NCI-H1694 treated with DMSO at 0.1 percent for 48 hours (cell line): ENCODE data around the gene SEC11C.
"Not testable (repeated sequence)": the region's sequence is repeated elsewhere in the genome, so short reads cannot be mapped to it uniquely, and the experiment has no call there.

ENCODE experiments used
- DNase-seq: peaks from one replicate; lab custom pipeline; 2025; lab: John Stamatoyannopoulos, UW

The SEC11C gene

GRCh38 chr18:59139615-59140301, at the start of gene SEC11C:
Gene SEC11C, plus strand, starts transcription at chr18:59139884. Its CDS starts 65 bp downstream, at chr18:59139949.
- peak; percentile 94 for DNase-seq

DNA sequence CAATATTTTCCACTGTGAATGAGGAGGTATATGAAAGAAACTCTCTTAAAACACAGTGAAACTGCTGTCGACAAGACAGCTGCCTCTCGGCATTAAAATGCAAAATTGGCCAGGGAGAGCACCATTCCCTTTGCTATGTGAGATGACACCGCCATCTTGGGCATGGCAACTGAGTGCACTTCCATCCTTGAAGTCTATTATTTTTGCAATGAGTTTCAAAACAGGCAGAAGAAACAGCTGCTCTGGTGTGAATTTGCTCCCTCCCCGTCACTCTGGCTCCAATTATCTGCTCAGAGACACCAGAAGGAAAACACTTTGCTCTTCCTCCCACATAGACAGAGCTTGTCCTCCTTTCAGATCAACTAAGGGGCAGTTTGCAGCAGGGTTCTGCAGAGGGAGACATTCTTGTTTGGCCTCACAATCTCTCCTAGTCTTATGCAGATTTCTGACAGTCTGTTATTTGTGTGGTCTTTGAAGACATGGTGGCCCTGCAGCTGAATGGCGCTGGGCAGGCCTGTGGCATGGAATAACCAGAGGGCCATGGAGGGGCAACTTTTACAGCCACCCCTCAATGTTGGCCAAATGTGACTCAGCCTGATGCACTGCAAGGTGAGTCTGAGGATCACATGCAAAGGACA, 48.6 kb upstream of the SEC11C start:
- DNase-seq: no peak

DNA sequence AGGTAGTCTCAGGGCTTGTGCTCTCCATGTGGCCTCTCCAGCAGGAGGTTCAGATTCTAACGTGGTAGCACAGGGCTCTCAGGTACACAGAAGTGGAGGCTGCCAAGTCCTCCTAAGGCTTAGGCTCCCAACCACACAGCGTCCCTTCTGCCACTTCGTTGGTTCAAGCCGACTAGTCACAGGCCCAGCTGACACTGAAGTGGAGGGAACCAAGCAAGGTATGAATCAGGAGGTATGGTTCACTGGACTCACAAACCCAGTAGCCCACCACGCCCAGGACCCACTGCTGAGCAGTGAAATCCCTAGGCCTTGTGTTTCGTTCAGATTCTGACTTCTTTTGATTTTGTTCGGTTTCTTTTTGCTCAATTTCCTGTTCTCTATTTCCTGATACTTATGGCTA, 46.0 kb upstream of the SEC11C start:
- no peak for DNase-seq

GRCh38 chr18:59094569-59094968, 45.1 kb upstream of the SEC11C start:
- DNase-seq: no peak

- peak; percentile 14 for DNase-seq
Observed at GRCh38 chr18:59096098-59096789, 43.4 kb upstream of the SEC11C start.

DNA sequence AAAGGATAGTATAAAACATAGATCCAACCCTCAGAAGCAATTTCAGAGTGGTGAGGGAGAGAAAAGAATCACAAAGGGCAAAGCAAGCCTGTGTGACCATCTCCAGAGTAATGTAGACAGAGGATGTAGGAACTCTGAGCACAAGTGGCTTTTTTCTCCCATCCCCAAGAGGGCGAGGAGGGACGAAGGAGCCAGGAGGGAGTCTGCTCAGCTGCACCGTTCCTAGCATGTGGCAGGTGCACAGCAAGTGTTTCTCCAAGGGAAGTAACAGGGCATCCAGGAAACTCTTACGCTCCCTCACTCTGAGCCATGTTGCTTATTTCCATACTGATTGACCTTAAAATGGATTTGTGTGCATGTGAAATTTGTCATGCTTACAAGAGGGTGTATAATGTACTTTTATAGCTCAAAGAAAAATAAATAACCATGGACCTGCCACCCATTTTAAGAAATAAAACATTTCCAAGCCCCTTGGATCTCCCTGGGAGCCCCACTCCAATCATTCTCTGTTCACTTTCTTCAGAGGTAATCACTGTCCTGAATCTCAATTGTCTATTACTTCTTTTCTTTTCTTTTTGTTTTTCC, 37.8 kb upstream of the SEC11C start:
- DNase-seq: no peak

GRCh38 chr18:59109375-59109774, 30.3 kb upstream of the SEC11C start:
- DNase-seq: no peak

GRCh38 chr18:59114160-59114559, 25.5 kb upstream of the SEC11C start:
- no peak for DNase-seq

DNA sequence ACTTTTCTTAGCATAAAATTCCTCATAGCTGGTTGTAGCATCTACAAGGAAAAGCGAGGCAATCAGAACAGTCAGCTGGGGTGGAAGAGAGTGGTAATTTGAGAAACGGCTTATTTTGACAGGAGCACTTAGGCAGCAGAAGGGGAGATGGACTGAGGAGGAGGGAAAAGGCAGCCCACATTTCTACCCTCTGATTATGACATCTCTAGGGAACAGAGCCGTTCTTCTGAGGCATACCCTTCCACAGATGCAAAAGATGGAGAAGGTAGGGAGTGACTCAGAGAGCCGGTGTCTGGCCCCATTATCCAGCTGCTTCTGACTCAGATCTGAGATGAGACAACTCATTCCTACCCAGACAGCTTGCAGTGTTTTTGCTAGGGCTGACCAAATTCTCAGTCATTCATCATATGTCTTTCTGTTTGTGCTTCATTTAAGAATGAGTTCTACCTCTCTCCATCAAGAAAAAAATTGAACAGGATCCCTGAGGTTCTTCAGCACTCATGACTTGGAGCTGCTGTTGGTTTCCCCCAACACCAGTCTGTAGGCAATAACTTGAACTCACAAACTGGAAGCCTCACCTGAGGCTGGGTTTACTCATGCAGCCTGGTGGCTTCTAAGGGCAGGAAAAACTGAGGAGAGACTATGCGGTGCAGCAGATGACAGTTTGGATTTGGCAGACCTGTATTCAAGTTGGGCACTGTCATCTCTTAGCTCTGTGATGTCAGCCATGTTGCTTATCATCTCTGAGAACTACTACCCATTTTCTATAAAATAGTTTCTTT, 15.9 kb upstream of the SEC11C start:
- no peak for DNase-seq

- DNase-seq: no peak
Observed at GRCh38 chr18:59124370-59124704, 15.3 kb upstream of the SEC11C start.

- DNase-seq: no peak
Observed at GRCh38 chr18:59127047-59127446, 12.6 kb upstream of the SEC11C start.

DNA sequence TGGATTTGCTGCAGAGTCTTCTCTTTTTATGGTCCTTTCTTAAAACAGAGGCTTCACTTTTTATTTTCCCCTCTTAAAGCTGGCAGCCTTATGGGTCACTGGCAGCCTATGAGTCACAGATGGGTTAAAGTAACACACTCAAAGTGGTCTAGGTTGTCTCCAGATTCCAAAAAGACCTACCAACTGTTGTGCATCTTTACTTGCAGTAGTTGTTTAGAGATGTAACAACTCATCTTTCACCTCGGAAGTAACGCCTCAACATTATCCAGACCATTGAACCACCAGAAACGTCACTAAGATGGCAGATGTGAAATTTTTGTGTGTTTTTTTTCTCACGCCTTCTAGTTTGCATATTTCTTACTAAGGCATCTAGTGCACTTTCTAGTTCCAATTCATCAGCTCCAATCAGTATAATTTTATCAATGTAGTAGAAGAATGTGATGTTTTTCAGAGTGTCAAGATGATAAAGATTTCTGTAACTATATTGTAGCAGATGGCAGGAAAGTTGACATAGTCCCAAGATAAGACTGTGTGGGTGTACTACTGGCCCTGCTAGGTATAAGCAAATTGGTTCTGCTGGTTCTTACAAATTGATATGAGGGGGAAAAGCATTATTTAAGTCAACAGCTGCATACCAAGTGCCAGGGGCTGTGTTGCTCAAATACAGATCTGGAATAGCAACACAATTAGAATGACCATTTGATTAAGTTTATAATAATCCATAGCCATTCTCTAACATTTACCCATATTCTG, 9.6 kb upstream of the SEC11C start:
- no peak for DNase-seq

DNA sequence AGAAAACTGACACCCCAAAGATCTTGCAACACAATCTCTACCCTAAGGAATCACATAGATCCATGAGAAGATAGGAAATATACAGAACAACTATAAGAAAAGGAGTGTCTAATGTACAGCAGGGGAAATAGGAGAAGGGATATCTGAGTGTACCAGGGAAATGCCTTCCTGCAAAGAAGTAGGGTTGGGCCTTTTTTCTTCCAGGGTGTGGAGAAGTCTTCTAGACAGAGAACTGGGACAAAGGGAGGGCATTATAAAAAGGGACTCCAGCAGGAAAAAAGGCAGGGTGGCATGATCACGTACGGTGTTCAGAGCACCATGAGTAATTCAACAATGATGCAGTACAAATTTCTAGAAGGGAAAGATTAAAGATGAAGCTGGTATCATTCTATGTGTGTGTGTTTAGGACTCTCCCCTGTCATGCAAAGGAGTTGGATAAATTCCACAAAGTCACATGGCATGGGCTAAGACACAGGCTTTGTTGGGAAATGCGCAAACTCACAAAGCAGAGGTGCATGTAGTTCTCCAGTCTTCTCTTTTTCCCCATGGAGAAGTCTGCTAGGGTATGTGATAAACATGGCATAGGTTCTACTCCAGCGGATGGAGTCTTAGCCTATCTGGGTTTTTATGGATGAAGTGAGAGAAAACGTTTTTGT, 6.7 kb upstream of the SEC11C start:
- no peak for DNase-seq

GRCh38 chr18:59139291-59139614, 431 bp upstream of the SEC11C start:
- DNase-seq: peak; percentile 92

DNA sequence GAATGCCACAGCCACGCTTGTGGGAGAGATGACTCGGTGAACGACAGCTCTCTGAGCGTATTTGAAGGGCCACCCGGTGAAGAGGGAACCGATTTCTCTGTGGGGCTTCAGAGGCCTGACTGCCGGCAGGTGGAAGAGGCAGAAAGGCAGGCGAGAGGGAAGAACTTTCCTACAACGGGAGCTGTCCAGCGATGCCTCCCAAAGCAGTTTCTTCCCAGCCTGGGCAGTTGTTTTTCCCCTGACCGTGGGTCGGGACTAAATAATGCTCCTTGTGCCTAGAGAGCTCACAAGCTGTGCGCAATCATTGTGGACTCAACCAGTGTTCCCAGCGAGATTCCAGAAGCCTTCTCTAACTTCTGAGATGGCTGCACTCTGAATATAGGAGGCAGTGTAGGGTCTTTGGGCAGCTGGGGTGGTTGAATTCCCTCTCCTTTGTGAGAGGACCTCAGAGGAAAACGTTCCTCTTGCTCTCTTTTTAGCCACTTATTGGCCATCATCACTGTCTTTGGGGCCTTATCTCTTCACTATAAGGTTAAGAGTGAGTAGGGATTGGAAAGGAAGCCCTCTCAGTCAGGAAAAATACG, 710 bp downstream of the SEC11C start:
- no peak for DNase-seq

GRCh38 chr18:59141294-59142068, 1.8 kb downstream of the SEC11C start:
- DNase-seq: no peak

- no peak for DNase-seq
Observed at GRCh38 chr18:59142274-59142673, 2.6 kb downstream of the SEC11C start.

- DNase-seq: not testable (repeated sequence)
Observed at GRCh38 chr18:59142800-59143416, 3.2 kb downstream of the SEC11C start.

DNA sequence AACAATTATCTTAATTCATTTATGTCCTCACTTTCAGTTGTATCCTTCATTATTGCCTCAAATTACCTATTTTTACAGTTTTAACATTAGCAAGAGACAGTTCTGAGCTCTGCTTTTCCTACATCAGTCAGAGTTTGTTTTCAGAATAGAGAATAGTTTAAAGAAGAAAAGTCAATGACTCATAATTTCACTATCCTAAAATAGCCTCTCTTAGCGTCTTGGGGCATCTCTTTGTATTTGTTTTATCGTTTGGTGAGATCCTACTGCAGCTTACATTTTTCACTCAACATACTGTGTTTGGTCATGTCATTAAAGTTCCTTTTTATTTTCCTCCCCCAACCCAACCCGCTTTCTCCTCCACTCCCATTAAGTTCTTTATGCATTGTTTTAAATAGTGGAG, 3.8 kb downstream of the SEC11C start:
- no peak for DNase-seq
